Measurements from ENCODE around the gene FCF1.
"Not testable (repeated sequence)": the region's sequence is repeated elsewhere in the genome, so short reads cannot be mapped to it uniquely, and the experiment has no call there.

The FCF1 gene

DNA sequence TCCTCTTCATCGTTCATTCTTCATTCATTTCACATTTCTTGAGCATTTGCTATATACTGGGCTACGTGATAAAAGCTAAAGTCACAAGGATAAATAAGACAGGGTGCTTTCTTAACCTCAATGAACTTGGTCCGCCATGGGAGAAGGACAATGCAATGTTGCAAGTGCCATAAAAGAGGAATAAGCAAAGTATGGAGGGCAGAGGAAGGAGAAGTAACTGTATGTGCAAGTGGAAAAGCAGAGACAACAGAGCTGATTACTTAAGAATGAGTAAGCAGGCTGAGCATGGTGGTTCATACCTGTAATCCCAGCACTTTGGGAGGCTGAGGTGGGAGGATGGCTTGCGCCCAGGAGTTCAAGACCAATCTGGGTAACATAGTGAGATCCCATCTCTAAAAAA, 14.5 kb upstream of the FCF1 start:
- DNase-seq (ENCODE audit: low read depth) = no peak

DNA sequence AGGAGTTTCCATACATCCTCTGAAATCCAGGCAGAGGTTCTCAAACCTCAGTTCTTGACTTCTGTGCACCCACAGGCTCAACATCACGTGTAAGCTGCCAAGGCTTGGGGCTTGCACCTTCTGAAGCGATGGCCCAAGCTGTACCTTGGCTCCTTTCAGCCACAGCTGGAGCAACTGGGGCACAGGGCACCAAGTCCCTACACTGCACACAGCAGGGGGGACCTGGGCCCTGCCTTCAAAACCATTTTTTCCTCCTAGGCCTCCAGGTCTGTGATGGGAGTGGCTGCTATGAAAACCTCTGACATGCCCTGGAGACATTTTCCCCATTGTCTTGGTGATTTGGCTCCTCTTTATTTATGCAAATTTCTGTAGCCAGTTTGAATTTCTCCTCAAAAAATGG, 10.7 kb upstream of the FCF1 start:
- DNase-seq (ENCODE audit: low read depth) = no peak

DNA sequence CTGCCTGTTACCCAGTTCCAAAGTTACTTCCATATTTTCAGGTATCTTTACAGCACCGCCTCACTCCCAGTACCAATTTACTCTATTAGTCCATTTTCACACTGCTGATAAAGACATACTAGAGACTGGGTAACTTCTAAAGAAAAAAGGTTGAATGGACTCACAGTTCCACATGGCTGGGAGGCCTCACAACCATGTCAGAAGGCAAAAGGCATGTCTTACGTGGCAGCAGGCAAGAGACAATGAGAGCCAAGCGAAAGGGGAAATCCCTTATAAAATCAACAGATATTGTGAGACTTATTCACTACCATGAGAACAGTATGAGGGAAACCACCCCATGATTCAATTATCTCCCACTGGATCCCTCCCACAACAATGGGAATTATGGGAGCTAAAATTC, 9.9 kb upstream of the FCF1 start:
- no peak for DNase-seq (ENCODE audit: low read depth)

DNA sequence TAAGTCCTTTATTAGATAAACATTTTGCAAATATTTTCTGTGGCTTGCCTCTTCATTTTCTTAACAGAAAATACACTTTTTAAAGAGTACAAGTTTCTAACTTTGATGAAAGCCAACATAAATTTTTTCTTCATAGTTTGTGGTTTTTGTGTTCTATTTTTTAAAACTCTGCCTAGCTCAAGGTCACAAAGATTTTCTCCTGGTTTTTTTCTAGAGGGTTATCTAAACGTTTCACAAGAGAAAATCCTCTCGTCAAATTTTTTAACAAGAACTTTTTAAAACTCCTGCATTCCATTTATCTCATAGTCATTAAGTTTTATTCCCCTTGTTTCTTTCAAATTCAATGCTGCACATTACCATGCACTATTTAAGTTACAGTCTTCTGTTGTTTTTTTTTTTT, 8.3 kb upstream of the FCF1 start:
- no peak for DNase-seq (ENCODE audit: low read depth)

DNA sequence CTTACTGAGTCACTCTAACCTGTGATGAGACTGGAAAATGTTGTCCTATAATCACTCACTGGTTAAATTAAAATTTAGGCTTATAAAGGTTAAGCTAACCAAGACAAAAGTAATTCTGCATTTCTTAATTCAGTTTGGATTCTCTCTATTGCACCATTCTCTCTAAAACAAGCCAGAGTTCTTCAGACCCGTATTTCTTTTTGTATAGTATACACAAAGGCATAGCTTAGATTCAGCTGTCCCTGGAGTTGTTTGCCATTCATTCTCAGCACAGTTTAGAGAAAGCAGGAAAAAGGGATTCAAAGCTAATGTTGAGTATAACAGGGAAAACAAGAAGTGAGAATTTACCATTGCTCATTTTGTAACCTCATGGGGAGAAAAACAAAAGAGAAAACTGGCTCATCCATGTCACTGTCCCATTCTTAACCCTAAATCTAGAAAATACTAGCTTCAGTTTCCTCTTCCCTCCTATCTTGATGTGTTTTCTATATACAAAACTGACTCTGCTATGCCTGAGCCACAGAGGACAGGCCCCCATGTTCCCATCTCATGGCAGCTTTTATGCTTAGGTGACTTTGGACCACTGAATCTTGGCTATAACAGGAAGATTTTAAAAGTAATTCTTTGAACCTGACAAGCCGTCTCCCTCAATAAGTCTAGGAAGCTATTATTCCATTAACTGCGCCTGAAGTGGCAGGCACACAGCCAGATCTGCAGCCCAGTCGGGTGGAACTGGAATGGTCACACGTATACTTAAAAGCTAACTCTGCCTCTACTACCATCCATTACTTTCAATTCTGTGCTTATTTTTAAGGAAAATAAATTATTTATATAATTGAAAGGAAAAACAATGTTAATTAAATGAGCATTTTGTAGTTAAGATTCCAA, 7.1 kb upstream of the FCF1 start:
- no peak for DNase-seq (ENCODE audit: low read depth)

DNA sequence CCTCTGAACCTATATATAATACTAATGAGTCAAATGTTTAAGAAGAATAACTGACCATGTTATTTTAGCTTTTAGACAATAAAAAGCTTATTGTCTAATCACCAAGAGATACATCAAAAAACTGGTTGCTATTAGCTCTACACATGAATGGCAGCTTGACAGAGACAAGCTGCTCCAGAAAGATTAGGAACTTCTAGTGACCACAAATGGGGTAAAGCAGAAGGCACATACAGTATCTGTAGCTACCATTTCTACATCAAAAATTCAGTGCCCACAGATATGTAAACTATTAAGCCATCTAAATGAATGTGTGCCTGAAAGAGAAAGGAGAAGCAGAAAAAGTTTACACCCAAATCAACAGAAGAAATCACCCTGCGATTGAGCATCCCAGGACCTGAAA, 2.5 kb upstream of the FCF1 start:
- DNase-seq (ENCODE audit: low read depth) = no peak

DNA sequence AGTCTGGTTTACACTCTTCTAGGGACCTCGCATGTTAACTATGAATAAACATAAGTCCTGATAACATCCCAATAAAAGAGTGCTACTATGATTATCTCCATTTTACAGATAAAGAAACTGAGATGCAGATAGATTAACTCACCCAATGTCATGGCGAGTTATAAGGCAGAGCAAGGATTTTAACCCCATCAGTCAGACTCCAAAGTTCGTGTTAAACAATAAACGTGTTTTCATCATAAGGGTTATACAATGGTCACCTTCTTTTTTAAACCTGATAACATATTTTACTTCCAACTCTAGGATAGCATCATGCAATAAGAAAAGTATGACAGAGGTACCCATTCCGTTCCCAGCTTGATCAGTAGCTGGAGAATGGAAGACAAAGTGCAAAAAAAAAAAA, 1.3 kb upstream of the FCF1 start:
- no peak for DNase-seq (ENCODE audit: low read depth)

DNA sequence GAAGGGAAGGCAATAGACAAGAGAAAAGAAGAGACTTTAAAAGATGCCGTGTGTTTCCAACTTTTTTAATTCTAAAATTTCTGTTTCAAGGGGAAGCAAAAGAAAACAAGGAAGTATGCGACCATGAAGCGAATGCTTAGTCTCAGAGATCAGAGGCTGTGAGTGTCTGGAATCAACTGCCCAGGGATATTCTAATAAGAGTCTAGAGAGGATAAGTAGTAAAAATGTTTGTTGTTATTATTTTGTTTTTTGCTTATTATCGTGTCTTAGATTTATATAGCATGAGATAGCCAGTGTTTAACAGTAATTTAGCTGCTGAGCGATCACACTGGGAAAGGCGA, 421 bp downstream of the FCF1 start:
- no peak for DNase-seq (ENCODE audit: low read depth)

DNA sequence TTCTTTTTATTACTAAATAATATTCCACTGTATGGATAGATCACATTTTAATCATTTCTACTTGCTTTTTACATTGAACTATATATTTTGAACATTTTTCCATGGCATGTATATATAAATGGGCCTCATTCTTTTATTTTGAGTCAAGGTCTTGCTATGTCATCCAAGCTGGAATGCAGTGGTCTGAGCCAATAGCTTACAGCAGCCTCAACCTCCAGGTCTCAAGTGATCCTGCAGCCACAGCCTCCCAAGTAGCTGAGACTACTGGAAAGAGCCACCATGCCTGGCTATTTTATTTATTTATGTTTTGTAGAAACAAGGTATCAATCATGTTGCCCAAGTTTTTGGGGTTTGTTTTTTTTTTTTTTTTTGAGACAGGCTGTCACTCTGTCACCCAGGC, 7.6 kb downstream of the FCF1 start:
- DNase-seq (ENCODE audit: low read depth) = no peak

DNA sequence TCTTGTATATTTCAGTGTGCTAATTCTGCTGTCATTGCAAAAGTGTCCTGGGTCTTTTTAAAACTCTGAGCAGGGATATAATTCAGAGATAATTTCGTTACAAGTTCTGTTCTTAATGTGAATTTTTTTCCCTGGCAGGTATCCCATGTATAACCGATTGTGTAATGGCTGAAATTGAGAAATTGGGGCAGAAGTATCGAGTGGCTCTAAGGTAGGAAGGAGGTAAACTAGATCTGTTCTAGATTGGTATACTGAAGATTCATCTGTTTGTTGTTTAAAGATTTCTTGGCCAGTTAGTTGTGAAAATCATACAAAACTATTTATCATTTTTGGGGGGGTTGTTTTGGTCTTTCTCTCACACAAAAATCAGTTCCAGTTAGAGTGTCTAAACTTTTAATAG, 10.2 kb downstream of the FCF1 start:
- no peak for DNase-seq (ENCODE audit: low read depth)

DNA sequence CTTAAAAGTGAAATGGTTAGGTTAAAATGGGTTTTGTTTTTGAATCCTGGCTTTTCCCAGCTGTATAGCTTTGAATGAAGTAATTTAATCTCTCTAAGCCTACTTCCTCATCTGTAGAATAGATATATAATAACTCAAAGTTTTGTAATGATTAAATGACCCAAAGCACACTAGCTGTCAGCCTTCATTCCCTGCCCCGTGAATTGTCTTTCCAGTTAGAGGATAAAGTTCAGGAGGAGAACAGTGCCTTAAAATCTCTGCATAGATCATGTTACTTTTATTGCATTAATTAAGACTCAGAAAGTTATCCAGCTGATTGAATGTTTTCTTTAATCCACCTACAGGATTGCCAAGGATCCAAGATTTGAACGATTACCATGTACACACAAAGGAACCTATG, 19.4 kb downstream of the FCF1 start:
- no peak for DNase-seq (ENCODE audit: low read depth)

DNA sequence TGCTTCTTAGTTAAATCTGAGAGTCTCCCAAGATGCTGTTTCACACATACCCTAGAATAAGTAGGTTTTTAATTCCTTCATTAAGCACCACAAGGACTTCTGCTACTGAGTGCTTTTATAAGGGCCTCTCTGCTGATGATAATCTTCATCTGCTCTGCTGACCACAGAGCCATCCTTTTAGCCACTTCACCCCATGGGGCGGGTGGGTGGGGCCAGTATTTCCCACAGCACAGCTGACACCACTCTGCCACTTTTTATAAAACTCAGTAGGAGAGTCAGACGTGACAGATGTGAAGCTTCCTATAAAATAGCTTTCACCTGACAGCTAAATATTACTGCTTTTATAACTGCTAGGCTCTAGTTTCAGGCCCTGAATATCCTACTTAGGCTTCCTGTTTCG, 20.3 kb downstream of the FCF1 start:
- DNase-seq (ENCODE audit: low read depth) = no peak

DNA sequence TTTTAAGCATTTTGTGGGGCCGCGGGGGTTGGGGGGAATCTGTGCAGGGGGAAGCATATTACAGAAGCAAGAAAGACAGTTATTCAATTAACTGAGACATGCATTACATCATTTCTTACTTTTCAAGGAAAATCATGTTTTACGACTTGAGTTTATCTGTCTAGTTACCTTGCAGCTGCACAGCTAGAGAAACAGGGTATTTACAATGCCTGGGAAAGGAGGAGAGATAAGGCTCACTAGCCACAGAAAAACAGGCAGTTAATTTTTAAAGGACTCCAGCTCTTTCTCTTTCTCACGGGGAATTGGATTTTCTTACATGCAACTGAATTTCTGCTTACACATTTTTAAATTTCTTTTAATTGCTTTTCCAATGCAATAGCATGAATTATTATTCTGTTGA, 22.2 kb downstream of the FCF1 start:
- DNase-seq (ENCODE audit: low read depth) = no peak

DNA sequence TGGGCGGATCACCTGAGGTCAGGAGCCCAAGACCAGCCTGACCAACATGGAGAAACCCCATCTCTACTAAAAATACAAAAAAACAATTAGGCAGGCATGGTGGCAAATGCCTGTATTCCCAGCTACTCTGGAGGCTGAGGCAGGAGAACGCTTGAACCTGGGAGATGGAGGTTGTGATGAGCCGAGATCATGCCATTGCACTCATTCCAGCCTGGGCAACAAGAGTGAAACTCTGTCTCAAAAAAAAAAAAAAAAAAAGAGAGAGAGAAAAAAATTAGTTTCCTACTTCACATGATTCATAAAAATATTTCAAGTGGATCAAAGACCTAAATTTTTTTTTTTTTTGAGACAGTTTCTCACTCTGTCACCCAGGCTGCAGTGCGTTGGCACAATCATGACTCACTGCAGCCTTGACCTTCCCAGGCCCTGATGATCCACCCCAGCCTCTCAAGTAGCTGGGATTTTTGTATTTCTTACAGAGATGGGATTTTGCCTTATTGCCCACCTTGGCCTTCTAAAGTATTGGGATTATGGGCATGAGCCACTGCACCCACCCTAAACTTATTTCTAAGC, 24.9 kb downstream of the FCF1 start:
- no peak for DNase-seq (ENCODE audit: low read depth)

DNA sequence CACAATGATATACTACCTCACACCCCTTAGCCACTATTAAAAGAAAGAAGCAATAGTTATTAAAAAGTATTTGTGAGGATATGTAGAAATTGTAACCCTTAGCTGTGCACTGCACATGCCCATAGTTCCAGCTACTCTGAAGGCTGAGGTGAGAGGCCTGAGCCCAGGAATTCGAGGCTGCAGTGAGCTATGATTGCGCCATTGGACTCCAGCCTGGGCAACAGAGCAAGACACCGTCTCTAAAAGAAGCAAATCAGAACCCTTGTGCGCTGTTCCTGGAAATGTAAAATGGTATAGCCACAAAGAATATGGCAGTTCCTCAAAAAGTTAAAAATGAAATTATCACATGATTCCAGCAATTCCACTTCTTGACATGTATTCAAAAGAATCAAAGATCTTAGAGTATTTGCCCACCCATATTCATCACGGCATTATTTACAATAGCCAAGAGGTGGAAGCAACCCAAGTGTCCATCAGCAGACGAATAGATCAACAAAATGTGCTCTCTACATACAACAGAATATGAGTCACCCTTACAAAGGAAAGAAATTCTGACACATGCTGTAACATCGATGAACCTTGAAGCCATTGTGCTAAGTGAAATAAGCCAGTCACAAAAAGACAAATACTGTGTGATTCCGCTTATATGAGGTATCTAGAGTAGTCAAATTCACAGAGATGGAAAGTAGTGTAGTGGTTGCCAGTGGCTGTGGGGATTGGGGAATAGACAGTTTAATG, 26.5 kb downstream of the FCF1 start:
- no peak for DNase-seq (ENCODE audit: low read depth)

DNA sequence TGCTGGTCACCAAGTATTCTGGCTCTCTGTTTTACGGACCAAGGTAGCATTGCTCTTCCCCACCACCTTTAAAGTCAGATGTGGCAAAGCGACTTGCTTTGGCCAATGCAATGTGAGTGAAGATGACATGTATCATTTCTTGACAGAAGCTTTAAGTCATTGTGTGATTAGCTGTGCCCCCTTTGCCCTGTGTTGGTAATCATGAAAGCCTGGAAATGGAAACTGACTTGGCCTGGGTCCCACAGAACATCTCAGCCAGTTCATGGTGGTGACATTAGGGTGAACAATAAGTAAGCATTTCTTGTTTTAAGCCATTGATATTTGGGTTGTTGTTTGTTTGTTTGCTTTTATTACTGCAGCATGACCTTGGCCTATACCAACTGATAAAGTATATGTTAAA, 34.3 kb downstream of the FCF1 start:
- no peak for DNase-seq (ENCODE audit: low read depth)

DNA sequence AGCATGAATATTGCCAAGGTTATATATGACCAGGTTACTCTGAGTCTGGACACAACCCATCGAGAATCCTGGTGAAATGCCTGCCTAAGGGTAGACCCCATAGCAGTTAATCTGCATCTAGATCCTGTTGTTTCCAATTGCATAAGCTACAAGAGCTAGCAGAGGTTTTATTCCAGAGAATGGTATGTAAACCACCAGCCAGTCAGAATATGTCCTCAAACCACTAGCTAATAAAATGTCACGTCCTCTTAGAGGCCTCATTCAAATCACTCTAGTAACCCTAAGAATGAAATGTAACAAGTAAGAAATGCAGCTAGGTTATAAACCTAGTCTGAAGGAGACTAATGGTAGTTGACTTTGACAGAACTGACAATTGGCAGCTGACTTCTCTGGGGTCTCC, 41.2 kb downstream of the FCF1 start:
- peak; percentile 41 for DNase-seq (ENCODE audit: low read depth)

DNA sequence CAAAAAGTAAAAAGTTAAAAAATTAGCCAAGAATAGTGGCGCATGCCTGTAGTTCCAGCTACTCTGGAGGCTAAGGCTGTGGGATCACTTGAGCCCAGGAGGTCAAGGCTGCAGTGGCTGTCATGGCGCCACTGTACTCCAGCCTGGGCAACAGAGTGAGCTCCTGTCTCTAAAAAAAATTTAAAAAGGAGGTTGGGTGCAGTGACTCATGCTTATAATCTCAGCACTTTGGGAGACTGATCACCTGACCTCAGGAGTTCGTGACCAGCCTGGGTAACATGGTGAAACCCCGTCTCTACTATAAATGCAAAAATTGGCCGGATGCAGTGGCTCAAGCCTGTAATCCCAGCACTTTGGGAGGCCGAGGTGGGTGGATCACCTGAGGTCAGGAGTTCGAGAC, 42.0 kb downstream of the FCF1 start:
- no peak for DNase-seq (ENCODE audit: low read depth)

DNA sequence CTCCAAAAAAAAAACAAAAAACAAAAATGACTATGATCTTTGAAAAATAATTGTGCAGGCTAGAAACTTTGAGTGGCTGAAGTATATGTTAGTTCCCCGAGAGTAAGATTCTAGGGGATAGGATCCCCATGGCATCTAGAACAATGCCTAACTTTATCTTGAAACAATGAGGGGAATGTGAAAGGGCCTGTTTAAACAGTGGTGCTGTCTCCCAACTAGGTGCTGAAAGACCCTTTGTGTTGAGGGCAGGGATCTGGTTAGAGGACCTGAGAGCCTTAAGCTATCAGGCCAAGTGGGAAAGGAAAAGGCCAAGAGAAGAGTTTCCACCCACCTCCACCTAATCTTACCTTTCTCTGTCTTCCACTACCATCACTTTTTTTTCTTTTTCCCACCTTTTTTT, 43.4 kb downstream of the FCF1 start:
- no peak for DNase-seq (ENCODE audit: low read depth)

DNA sequence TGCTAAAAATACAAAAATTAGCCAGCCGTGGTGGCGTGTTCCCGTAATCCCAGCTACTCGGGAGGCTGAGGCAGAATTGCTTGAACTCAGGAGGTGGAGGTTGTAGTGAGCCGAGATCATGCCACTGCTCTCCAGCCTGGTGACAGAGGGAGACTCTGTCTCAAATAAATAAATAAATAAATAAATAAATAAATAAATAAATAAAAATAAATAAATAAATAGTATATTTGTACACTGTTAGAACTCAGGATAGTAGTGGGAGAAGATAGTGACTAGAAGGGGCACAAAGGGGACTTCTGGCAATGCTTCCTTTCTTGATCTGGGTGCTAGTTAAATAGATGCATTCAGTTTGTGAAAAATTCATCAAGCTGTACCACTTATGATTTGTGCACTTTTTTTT, 45.6 kb downstream of the FCF1 start:
- not testable (repeated sequence) for DNase-seq (ENCODE audit: low read depth)

DNA sequence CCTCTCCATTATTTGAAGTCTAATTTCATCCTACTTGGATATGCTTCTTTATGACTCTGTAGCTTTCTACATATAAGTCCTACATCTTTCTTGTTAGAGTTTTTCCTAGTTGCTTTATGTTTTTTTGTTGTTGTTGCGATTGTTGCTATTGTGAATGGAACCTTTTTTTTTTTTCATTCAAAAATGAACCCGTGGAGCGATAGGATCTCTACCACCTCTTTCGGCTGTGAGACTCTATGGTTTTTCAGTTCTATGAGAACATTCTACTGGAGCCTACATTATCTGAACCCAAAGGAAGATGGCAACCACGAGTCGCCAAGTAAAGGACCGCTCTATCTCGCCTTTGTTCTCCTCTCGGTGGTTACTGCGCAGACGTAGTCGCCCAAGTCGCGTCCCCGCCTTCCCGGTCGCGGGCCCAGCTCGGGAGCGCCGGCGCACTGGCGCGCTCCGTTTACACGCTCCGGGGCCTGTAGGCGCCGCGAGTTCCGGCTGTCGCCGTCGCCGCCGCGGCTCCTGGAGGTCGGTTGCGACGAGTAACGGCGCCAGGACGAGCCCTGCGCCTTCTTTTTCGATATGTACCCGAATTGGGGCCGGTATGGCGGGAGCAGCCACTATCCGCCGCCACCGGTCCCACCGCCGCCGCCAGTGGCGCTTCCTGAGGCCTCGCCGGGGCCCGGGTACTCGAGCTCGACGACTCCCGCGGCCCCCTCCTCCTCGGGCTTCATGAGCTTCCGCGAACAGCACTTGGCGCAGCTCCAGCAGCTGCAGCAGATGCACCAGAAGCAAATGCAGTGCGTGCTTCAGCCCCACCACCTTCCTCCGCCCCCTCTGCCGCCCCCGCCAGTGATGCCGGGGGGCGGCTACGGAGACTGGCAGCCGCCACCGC, 50.2 kb downstream of the FCF1 start, which contains the start of gene YLPM1:
TSS of gene YLPM1 (plus strand) at position 400 of the 886 bp plus-strand sequence. CDS start at position 574, 174 bp downstream.
- DNase-seq (ENCODE audit: low read depth) = peak; percentile 88

DNA sequence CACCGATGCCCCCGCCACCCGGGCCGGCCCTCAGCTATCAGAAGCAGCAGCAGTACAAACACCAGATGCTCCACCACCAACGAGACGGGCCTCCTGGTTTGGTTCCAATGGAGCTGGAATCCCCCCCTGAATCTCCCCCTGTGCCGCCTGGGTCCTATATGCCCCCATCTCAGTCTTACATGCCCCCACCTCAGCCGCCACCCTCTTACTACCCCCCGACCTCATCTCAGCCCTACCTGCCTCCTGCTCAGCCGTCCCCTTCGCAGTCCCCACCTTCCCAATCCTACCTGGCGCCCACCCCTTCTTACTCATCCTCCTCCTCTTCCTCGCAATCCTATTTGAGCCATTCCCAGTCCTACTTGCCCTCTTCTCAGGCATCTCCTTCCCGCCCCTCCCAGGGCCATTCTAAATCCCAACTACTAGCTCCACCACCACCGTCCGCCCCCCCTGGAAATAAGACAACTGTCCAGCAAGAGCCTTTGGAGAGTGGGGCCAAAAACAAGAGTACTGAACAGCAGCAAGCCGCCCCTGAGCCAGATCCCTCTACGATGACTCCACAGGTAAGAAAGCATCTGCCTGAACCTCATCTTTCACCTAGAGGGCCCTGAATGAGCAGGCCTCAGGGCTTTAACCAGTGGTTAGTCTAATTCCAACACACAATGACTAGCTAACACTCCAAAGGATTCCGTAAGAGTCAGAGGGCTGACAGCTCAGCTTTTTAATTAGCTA, 51.0 kb downstream of the FCF1 start:
- no peak for DNase-seq (ENCODE audit: low read depth)
